BLaER1 (cell line): ENCODE results near the gene PLAC9.
"Not testable (repeated sequence)": the region's sequence is repeated elsewhere in the genome, so short reads cannot be mapped to it uniquely, and the experiment has no call there.

Experiments
- H3K27ac ChIP-seq: shearing (Covaris generic); formaldehyde crosslinking; 2 replicates; pipeline ENCODE4 v1.8.1; 2022
- H3K27me3 ChIP-seq: shearing (Covaris generic); formaldehyde crosslinking; 2 replicates; pipeline ENCODE4 v1.8.1; 2022
- H3K36me3 ChIP-seq: shearing (Covaris generic); formaldehyde crosslinking; 2 replicates; pipeline ENCODE4 v1.8.1; 2022
- H3K4me1 ChIP-seq: shearing (Covaris generic); formaldehyde crosslinking; 2 replicates; pipeline ENCODE4 v1.8.1; 2022
- H3K4me2 ChIP-seq: shearing (Covaris generic); formaldehyde crosslinking; 2 replicates; pipeline ENCODE4 v1.8.1; 2022
- H3K4me3 ChIP-seq: shearing (Covaris generic); formaldehyde crosslinking; 2 replicates; pipeline ENCODE4 v1.8.1; 2022
- H3K9ac ChIP-seq: shearing (Covaris generic); formaldehyde crosslinking; 2 replicates; pipeline ENCODE4 v1.8.1; 2022
- H3K9me3 ChIP-seq: shearing (Covaris generic); formaldehyde crosslinking; 2 replicates; pipeline ENCODE4 v1.8.1; 2022
- H4K20me1 ChIP-seq: shearing (Covaris generic); formaldehyde crosslinking; 2 replicates; pipeline ENCODE4 v1.8.1; 2022
- Cebpa-rat ChIP-seq: shearing (Covaris generic); IDR thresholded peaks from 2 replicates; pipeline ENCODE4 v1.8.1; 2022

Gene PLAC9

GRCh38 chr10:80137920-80138319, 5.4 kb downstream of the PLAC9 start:
- TF ChIP-seq Cebpa-rat: no peak

GRCh38 chr10:80139265-80139664, 6.7 kb downstream of the PLAC9 start:
- Histone ChIP-seq H3K27me3 (no peaks in the 10 kb centered on the region), H3K36me3 (no peaks in the 10 kb centered on the region), H3K4me3 (no peak overlapping the region), H3K4me2 (no peak overlapping the region), H3K9me3 (no peaks in the 10 kb centered on the region), H3K9ac (no peak overlapping the region), H3K27ac (no peak overlapping the region), H4K20me1 (no peaks in the 10 kb centered on the region), H3K4me1 (peaks cover 20% of the 10 kb centered on the region)
- no peak for TF ChIP-seq Cebpa-rat

More at GRCh38 chr10:80137920-80138319, 5.4 kb downstream of the PLAC9 start:
- 0 out of 2 replicates have a peak overlapping the region, but pooled peaks have one; percentile 29 for H3K9ac ChIP-seq
- no peaks in the 10 kb centered on the region for H3K9me3 ChIP-seq
- H3K36me3 ChIP-seq: no peaks in the 10 kb centered on the region
- no peaks in the 10 kb centered on the region for H3K27me3 ChIP-seq
- H4K20me1 ChIP-seq: no peaks in the 10 kb centered on the region
- no peak overlapping the region; the same call in 1 of the 2 replicates for H3K27ac ChIP-seq
- peak overlapping the region; percentile 62 for H3K4me2 ChIP-seq
- H3K4me3 ChIP-seq: no peak overlapping the region
- peaks cover 14% of the 10 kb centered on the region for H3K4me1 ChIP-seq

GRCh38 chr10:80140251-80140650, 7.7 kb downstream of the PLAC9 start:
- H3K27me3 ChIP-seq: no peaks in the 10 kb centered on the region
- no peak overlapping the region for H3K4me3 ChIP-seq
- no peaks in the 10 kb centered on the region for H4K20me1 ChIP-seq
- no peak overlapping the region for H3K27ac ChIP-seq
- H3K36me3 ChIP-seq: no peaks in the 10 kb centered on the region
- no peak for TF ChIP-seq Cebpa-rat
- no peak overlapping the region for H3K9ac ChIP-seq
- H3K4me1 ChIP-seq: peaks cover 30% of the 10 kb centered on the region
- H3K4me2 ChIP-seq: no peak overlapping the region
- no peaks in the 10 kb centered on the region for H3K9me3 ChIP-seq

GRCh38 chr10:80141696-80142460, 9.3 kb downstream of the PLAC9 start:
- no peak overlapping the region for H3K4me3 ChIP-seq
- no peaks in the 10 kb centered on the region for H3K36me3 ChIP-seq
- no peak overlapping the region for H3K27ac ChIP-seq
- no peak overlapping the region for H3K9ac ChIP-seq
- no peak overlapping the region for H3K4me2 ChIP-seq
- no peaks in the 10 kb centered on the region for H3K9me3 ChIP-seq
- no peaks in the 10 kb centered on the region for H3K27me3 ChIP-seq
- no peaks in the 10 kb centered on the region for H4K20me1 ChIP-seq
- TF ChIP-seq Cebpa-rat: no peak
- peaks cover 36% of the 10 kb centered on the region for H3K4me1 ChIP-seq

GRCh38 chr10:80144067-80144695, 11.7 kb downstream of the PLAC9 start:
- no peak for TF ChIP-seq Cebpa-rat
- peak overlapping the region; percentile 98 for H3K4me2 ChIP-seq
- H3K4me3 ChIP-seq: peak overlapping the region; percentile 58
- H3K27me3 ChIP-seq: no peaks in the 10 kb centered on the region
- peaks cover 22% of the 10 kb centered on the region for H3K4me1 ChIP-seq
- H3K9ac ChIP-seq: 0 out of 2 replicates have a peak overlapping the region, but pooled peaks have one; percentile 27
- 0 out of 2 replicates have a peak overlapping the region, but pooled peaks have one; percentile 7 for H3K27ac ChIP-seq
- no peaks in the 10 kb centered on the region for H4K20me1 ChIP-seq
- H3K9me3 ChIP-seq: no peaks in the 10 kb centered on the region
- peaks cover 13% of the 10 kb centered on the region; the same call in 1 of the 2 replicates for H3K36me3 ChIP-seq

GRCh38 chr10:80144696-80145131, 12.2 kb downstream of the PLAC9 start:
- Histone ChIP-seq H3K4me3 (peak overlapping the region; percentile 58), H3K9me3 (no peaks in the 10 kb centered on the region), H3K4me2 (peak overlapping the region; percentile 98), H3K9ac (0 out of 2 replicates have a peak overlapping the region, but pooled peaks have one; percentile 27), H4K20me1 (no peaks in the 10 kb centered on the region), H3K27me3 (no peaks in the 10 kb centered on the region), H3K36me3 (peaks cover 14% of the 10 kb centered on the region; the same call in 1 of the 2 replicates), H3K4me1 (peaks cover 22% of the 10 kb centered on the region), H3K27ac (0 out of 2 replicates have a peak overlapping the region, but pooled peaks have one; percentile 7)
- TF ChIP-seq Cebpa-rat: no peak

- not testable (repeated sequence) for H3K27ac ChIP-seq, H3K9me3 ChIP-seq, H4K20me1 ChIP-seq, H3K4me3 ChIP-seq, H3K27me3 ChIP-seq
- H3K36me3 ChIP-seq: peaks cover 23% of the 10 kb centered on the region
- H3K4me2 ChIP-seq: peak overlapping the region; percentile 98
- H3K4me1 ChIP-seq: peaks cover 22% of the 10 kb centered on the region
- 0 out of 2 replicates have a peak overlapping the region, but pooled peaks have one; percentile 27 for H3K9ac ChIP-seq
Observed at GRCh38 chr10:80145406-80146308, 13.1 kb downstream of the PLAC9 start.

GRCh38 chr10:80146918-80147317, 14.4 kb downstream of the PLAC9 start:
- Histone ChIP-seq H3K36me3 (peaks cover 34% of the 10 kb centered on the region), H3K27me3 (no peaks in the 10 kb centered on the region), H3K27ac (no peak overlapping the region), H3K4me2 (no peak overlapping the region), H3K9ac (no peak overlapping the region), H3K4me1 (peaks cover 22% of the 10 kb centered on the region), H3K4me3 (no peak overlapping the region), H3K9me3 (no peaks in the 10 kb centered on the region), H4K20me1 (no peaks in the 10 kb centered on the region)
- no peak for TF ChIP-seq Cebpa-rat

GRCh38 chr10:80148166-80148805, 15.8 kb downstream of the PLAC9 start:
- Histone ChIP-seq H3K9me3 (no peaks in the 10 kb centered on the region), H3K4me1 (peaks cover 22% of the 10 kb centered on the region), H3K9ac (no peak overlapping the region), H4K20me1 (no peaks in the 10 kb centered on the region), H3K4me3 (no peak overlapping the region), H3K4me2 (no peak overlapping the region), H3K27me3 (no peaks in the 10 kb centered on the region), H3K36me3 (peaks cover 48% of the 10 kb centered on the region), H3K27ac (no peak overlapping the region)
- no peak for TF ChIP-seq Cebpa-rat
